ENCODE measurements around the gene ATP7A. TPM values are rescaled to one million over a fixed set of nuclear protein-coding genes. Genes with fewer than 3 reads are reported as not detected.

The ATP7A gene
- total and polyA plus RNA-seq, 2 donors (not counting 1 experiment from before 2014, with no cell fraction given) = 2.7 to 12.4 TPM

GRCh38 chrX:77960567-77960966 is 50.1 kb downstream of the ATP7A start:
- CTCF ChIA-PET = interaction anchor here (0.6 kb wide), 1 partner anchor 1681 kb away, joined by 3 read pairs; no protein-coding TSS in a partner anchor
- WGBS (ENCODE audit: insufficient coverage) = no CpG with 5 or more reads among the region's 1 CpG
- H3K4me3 Mint-ChIP-seq = no peak overlapping the region
- no peak overlapping the region for H3K27ac Mint-ChIP-seq
- Histone ChIP-seq H2AFZ (ENCODE audit: insufficient read depth, low read depth, low read length, poor library complexity, severe bottlenecking) (no peak overlapping the region), H3K4me1 (ENCODE audit: control insufficient read depth in 2 of 2, insufficient read depth in 2 of 2, low read length in 2 of 2) (no peaks in the 10 kb centered on the region), H3K27ac (ENCODE audit: low read length in 2 of 2) (no peak overlapping the region), H3K4me3 (ENCODE audit: control extremely low read depth in 1 of 5, extremely low read depth in 1 of 5, insufficient read depth in 1 of 5, low read depth in 2 of 5, low read length in 4 of 5) (no peak overlapping the region), H3K36me3 (replicated peaks in 1 of 2; ENCODE audit: control extremely low read depth in 1 of 2, control insufficient read depth in 1 of 2, extremely low read depth in 1 of 2, insufficient read depth in 2 of 2, low read length in 1 of 2) (no peaks in the 10 kb centered on the region), H3K9me3 (ENCODE audit: control extremely low read depth in 1 of 3, control insufficient read depth in 2 of 3, insufficient read depth in 1 of 3, low read length in 2 of 3) (no peaks in the 10 kb centered on the region), H3K79me2 (ENCODE audit: control insufficient read depth, insufficient read depth, low read length) (peaks cover 9% of the 10 kb centered on the region), H3K9ac (ENCODE audit: low read length) (no peak overlapping the region), H3K27me3 (replicated peaks in 1 of 4; ENCODE audit: control extremely low read depth in 1 of 4, control insufficient read depth in 3 of 4, insufficient read depth in 4 of 4, low read length in 3 of 4) (no peaks in the 10 kb centered on the region), H4K20me1 (ENCODE audit: control insufficient read depth, insufficient read depth, low read length, poor library complexity, severe bottlenecking) (peaks cover 4% of the 10 kb centered on the region), H3K4me2 (replicated peaks; ENCODE audit: low read depth, low read length, poor library complexity, severe bottlenecking) (no peak overlapping the region)
- POLR2A ChIA-PET = no interaction called here
- no peak for DNase-seq
- no peak for TF ChIP-seq CTCF (IDR thresholded peaks at IDR 0.05)
- no peak for TF ChIP-seq EZH2 (IDR thresholded peaks at IDR 0.05; ENCODE audit: borderline replicate concordance, insufficient read depth, low read depth, low read length, poor library complexity, severe bottlenecking)
- intact Hi-C loops (cut with micrococcal nuclease) = no loop called here
- H3K9me3 Mint-ChIP-seq (ENCODE audit: insufficient read depth) = no peaks in the 10 kb centered on the region
- no peaks in the 10 kb centered on the region for H3K27me3 Mint-ChIP-seq
- peaks cover 13% of the 10 kb centered on the region for H3K4me1 Mint-ChIP-seq
- ATAC-seq (ENCODE audit: low read depth) = no peak

- Mint-ChIP-seq H3K27me3 (no peaks in the 10 kb centered on the region), H3K27ac (no peak overlapping the region), H3K4me3 (no peak overlapping the region), H3K9me3 (ENCODE audit: insufficient read depth) (no peaks in the 10 kb centered on the region), H3K4me1 (peaks cover 13% of the 10 kb centered on the region)
- Histone ChIP-seq H3K79me2 (ENCODE audit: control insufficient read depth, insufficient read depth, low read length) (peaks cover 9% of the 10 kb centered on the region), H2AFZ (ENCODE audit: insufficient read depth, low read depth, low read length, poor library complexity, severe bottlenecking) (no peak overlapping the region), H3K9ac (ENCODE audit: low read length) (no peak overlapping the region), H3K36me3 (replicated peaks in 1 of 2; ENCODE audit: control extremely low read depth in 1 of 2, control insufficient read depth in 1 of 2, extremely low read depth in 1 of 2, insufficient read depth in 2 of 2, low read length in 1 of 2) (no peaks in the 10 kb centered on the region), H3K4me3 (ENCODE audit: control extremely low read depth in 1 of 5, extremely low read depth in 1 of 5, insufficient read depth in 1 of 5, low read depth in 2 of 5, low read length in 4 of 5) (no peak overlapping the region), H3K9me3 (ENCODE audit: control extremely low read depth in 1 of 3, control insufficient read depth in 2 of 3, insufficient read depth in 1 of 3, low read length in 2 of 3) (no peaks in the 10 kb centered on the region), H3K27ac (ENCODE audit: low read length in 2 of 2) (no peak overlapping the region), H3K4me2 (replicated peaks; ENCODE audit: low read depth, low read length, poor library complexity, severe bottlenecking) (no peak overlapping the region), H4K20me1 (ENCODE audit: control insufficient read depth, insufficient read depth, low read length, poor library complexity, severe bottlenecking) (peaks cover 4% of the 10 kb centered on the region), H3K27me3 (replicated peaks in 1 of 4; ENCODE audit: control extremely low read depth in 1 of 4, control insufficient read depth in 3 of 4, insufficient read depth in 4 of 4, low read length in 3 of 4) (no peaks in the 10 kb centered on the region), H3K4me1 (ENCODE audit: control insufficient read depth in 2 of 2, insufficient read depth in 2 of 2, low read length in 2 of 2) (no peaks in the 10 kb centered on the region)
- no peak for ATAC-seq (ENCODE audit: low read depth)
- TF ChIP-seq EZH2 (IDR thresholded peaks at IDR 0.05; ENCODE audit: borderline replicate concordance, insufficient read depth, low read depth, low read length, poor library complexity, severe bottlenecking) (no peak), CTCF (IDR thresholded peaks at IDR 0.05) (no peak)
- CTCF ChIA-PET = no interaction called here
- WGBS (ENCODE audit: insufficient coverage) = 100% methylated on average over 2 of the region's 2 CpGs
- intact Hi-C loops (cut with micrococcal nuclease) = no loop called here
- POLR2A ChIA-PET = no interaction called here
- no peak for DNase-seq
Measured at GRCh38 chrX:77961063-77961462, 50.6 kb downstream of the ATP7A start.

Data from B cell (primary cell).